Lower leg skin (tissue), 3 donors: ENCODE data around the gene LRRC75A.

ENCODE experiments used
- CTCF ChIP-seq, 3 donors: fragments of 450-650 bp; IDR thresholded peaks; one replicate each; pipeline ENCODE4 v1.5.1; 2016; ENCODE audit warnings: antibody characterized with exemption in 3 of 3, mild to moderate bottlenecking in 3 of 3, moderate library complexity in 2 of 3
- POLR2A ChIP-seq, 2 donors: fragments of 450-650 bp; IDR thresholded peaks; one replicate each; pipeline ENCODE4 v1.6.1; 2016 to 2017; ENCODE audit warnings: antibody characterized with exemption in 2 of 2, mild to moderate bottlenecking in 1 of 2, moderate library complexity in 1 of 2

- TF ChIP-seq POLR2A (IDR thresholded peaks at IDR 0.05) (no peak), CTCF (IDR thresholded peaks at IDR 0.05) (no peak)
Observed at GRCh38 chr17:16480995-16481394, 11.0 kb downstream of the LRRC75A start.
